DMS79 (cell line): ENCODE measurements around the gene HNRNPC.
"Not testable (repeated sequence)": the region's sequence is repeated elsewhere in the genome, so short reads cannot be mapped to it uniquely, and the experiment has no call there.

Experiments
- DNase-seq: peaks from one replicate; lab custom pipeline; 2025; lab: John Stamatoyannopoulos, UW

Gene HNRNPC

DNA sequence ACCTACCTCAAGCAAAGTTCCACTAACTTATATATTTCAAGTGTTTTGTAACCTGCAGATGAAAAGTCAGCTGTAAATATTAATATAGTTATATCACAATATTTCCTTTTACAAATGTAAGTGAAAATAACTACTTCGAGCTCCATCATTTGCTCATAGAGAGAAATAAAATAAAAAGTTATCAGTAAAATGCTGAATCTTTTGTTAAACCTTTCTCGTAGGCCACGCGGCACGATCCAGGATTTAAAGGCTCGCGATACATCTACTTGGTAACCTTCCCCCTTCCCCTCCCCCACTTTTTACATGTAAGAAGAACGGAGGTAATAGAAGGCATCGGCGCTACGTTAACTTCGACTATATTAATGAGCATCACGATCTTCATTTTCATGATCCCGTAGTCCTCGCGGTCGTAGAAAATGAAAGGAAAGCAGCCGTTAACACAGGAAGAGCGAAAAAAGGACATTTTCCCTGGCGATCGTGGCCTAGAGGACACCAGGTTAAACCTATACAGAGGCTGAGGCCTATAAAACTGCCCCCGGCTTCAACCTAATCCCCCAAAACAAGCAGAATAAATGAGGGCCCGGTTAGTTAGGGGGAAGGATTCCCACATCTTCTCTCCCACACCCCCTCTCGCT is 508 bp downstream of the HNRNPC start:
- DNase-seq: no peak

DNA sequence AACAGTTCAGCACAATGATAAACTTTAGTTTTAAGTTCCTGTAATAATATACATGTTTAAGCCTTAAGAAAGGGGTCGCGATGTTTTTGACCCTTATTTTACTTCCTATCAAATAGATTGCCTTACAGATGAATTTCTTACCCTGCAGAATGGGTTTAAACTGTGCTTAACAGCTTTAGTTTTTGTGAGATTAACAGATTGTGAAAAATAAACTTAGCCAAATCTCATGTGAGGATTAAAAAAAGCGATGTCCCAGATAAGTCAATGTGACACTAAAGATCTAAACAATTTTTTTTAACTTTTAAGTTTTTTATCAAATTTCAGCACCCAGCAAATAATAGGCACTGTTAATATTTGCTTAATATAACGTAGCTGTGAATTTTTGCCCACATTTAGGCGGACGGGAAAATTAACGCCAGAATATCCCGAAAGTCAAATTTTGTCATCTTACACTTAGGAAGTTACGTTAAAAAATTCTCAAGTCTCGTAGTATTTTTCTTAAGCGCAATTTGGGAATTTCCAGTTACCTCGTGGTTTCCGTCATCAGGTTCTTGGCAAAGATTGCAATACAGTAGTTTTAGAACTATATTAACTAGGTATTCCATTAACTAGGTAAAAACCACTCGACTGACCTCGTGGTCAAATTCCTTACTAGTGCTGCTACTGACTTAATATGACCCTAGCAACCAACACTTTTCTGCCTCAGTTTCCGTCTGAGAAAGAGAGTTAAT is 1.2 kb downstream of the HNRNPC start:
- DNase-seq: no peak

DNA sequence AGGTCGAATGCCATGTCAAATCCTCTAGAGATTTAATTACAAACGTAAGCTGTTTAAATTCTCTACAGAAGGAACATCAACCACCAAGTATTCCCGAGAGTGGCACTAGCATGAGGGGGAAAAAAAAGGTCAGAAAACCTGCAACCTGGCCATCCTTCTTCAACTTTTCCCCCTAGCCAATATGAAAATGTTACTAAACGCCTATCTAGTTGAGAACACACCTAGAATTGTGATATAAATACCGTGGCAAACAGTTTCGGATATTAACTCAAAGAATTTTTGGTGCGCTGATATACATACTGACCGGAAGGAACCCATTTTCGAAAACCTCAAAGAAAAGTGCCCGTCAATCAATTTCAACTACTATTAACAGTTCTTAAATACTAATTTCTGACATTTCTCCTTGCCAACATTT is 1.8 kb downstream of the HNRNPC start:
- no peak for DNase-seq

DNA sequence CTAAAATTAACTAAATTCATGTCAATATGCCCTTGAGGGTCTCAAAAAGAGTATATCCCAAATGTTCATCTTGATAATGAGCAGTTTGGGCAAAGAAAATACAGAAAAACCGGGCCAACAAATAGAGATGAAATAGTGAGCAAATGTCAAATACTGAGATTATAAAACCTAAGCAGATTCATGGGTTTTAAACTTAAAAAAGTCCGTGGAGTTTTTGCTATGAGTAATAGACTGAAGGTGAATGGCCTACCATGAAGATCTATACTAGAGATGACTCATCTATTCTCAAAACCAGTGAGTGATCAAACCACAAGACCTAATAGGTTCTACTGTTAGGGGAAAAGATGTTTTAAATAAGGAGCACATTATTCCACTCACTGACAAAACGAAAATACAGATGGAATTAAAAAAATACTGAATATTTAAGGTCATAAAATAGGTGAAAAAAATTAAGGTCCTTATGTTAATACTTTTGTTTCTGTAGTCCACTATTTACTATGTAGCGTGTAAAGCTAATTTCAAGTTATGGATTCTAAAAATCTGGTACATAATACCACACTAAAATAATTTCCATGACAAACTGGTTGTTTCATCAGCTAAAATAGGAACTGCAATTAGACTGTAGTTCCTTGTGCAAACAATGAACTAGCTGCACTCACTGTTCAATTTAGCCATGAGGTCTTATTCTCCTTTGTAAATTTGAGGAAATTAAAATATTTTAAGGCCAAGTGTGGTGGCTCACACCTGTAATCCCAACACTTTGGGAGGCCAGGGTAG is 5.0 kb downstream of the HNRNPC start:
- no peak for DNase-seq

DNA sequence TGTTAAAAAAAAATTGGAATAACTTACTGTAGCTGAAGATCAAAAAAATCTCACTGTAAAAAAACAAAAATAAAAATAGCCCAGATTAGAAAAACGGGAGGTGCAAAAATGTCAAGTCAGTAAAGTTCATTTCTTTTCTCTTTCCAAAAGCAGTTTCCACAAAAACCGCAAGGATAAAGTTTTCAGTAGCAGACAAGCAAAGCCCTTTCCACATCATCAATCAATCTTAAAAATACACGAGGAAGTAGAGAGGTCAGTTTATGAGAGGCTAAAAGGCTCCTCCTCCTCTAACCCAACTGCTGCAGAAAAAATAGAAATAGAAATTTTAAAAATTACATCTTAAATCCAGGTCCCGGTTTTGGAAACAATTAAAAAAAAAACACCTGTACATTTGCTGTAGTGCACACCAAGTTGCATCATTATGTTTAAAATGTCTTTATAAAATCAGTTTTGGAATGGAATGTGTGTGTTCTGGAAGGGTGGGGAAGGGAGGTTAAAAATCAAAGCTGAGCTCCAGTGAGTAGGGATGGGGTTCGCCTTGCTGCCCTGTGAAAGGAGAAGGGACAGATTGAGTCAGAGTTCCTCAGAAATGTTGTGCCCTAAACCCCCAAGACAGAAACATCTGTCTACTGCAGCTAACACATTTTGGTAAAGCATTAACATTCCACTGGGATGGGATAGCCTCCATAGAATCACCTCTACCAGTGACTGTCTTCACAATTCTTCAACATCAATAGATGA is 5.8 kb downstream of the HNRNPC start:
- no peak for DNase-seq

DNA sequence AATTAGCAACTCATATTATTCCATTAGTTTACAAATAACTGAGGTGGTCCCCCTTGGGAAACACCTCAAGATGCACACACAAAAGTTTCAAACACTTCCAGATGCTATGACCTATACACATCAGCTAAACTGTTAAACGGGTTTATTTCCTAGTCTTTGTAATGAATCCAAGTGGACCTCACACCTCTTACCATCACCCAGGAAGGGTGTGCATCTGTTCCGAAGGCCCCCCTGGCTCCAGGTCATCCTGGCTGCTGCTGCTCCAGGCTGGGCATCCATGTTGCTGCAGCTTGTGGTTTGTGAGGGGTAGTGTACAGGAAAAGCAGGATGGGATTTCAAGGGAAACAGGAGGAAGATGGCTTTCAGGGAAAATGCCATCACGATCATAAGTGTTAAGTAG is 6.8 kb downstream of the HNRNPC start:
- DNase-seq: no peak

DNA sequence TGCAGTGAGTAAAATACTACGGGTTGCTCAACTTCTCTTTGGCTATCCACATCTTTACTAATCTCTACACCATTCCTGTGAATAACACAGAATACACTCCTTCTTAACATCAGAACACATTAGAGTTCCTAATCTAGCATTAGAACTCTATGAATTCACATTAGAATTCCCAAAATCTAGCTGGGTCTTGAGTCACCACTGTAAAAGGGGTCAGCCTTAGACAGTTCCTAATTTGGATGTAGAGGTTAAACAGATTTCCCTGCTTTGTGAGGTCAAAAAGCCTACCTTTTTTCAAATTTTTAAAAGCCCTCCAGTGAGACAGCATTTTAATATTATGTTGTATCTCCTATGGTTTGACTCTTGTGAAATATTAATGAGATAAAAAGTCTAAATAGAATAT is 7.4 kb downstream of the HNRNPC start:
- no peak for DNase-seq

DNA sequence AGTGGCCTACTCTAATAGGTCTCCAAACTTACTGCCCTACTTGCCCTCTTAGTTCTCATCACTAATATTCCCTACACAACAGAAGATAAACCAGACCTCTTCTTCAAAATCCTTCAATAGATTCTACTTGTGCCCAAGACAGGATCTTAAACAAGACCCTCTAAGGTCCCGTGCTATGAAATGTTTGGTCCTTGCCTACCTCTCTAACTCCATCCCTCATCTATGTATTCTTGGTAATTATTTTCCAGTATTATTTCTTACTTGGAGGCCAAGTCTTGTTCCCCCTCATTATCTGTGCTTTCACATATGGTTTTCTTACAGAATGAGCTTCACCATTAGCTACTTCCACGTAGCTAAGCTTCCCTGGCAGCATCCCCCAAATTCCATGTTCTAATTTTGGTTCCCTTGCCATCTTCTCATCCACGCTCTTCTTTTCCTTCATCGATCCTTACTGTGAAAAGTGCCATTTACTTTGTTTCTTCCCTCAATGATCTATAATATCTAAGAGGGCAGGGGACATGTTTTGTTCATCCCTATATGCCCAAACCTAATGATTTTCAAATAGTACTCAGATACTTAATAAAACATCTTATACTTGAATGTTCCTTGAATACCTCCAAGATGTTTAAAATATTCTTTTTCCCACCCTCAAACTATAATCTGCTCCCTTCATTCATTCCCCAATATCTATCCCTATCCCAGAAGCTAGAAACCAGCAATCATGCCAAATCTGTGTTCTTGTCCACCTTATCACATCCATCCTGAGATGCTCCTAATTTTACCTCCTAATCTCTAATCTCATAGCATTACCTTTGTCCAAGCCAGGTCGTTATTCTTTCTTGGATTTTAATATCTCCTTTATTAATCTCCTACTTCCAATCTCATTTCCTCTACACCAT is 10.1 kb downstream of the HNRNPC start:
- DNase-seq: no peak

DNA sequence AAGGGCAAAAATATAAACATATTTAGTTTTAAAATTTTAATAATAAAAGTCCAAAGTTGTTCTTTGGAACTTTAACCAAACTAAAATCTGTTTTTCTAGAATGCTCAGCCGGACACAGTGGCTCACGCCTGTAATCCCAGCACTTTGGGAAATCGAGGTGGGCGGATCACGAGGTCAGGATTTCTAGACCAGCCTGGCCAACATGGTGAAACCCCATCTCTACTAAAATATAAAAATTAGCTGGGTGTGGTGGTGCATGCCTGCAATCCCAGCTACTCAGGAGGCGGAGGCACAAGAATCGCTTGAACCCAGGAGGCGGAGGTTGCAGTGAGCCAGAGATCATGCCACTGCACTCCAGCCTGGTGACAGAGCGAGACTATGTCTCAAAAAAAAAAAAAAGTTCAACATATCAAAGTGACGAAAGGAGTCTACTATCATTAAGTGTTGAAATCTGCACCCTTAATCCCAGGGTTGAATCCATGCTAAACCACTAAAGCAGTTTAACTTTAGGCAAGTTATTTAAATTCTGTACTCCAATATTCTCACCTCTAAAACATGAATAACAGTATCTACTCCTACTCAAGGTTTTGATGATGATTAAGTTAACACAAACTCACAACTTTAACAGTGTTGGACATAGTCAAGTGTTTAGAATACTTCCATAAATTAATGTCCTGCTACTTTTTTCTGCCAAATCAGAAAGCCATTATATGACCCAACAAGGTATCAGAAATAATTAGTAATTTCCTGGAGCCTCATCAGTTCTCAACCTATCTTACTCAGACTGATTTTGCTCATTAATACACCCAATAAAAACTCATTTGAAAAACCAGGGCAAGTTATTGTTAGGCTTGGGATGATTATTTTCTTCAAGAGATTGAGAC is 11.0 kb downstream of the HNRNPC start:
- no peak for DNase-seq

DNA sequence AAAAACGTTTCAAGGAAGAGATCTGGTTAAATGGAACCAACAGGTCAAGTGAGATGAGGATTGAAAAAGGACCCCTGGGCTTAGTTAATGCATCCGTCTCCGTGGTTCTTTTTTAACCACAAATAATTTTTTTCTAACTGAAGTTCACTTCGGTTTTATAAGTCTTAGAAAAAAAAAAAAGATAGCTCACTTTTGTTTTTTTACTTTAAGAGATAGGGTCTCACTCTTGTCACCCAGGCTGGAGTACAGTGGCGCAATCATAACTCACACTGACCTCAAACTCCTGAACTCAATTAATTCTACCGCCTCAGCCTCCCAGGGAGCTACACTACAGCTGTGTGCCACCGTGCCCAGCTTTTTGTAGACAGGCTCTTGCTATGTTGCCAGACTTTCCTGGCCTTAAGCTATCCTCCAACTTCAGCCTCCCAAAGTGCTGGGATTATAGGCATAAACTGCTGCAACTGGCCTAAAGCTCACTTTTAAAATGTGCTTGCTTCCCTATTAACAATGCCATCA is 11.8 kb downstream of the HNRNPC start:
- no peak for DNase-seq

DNA sequence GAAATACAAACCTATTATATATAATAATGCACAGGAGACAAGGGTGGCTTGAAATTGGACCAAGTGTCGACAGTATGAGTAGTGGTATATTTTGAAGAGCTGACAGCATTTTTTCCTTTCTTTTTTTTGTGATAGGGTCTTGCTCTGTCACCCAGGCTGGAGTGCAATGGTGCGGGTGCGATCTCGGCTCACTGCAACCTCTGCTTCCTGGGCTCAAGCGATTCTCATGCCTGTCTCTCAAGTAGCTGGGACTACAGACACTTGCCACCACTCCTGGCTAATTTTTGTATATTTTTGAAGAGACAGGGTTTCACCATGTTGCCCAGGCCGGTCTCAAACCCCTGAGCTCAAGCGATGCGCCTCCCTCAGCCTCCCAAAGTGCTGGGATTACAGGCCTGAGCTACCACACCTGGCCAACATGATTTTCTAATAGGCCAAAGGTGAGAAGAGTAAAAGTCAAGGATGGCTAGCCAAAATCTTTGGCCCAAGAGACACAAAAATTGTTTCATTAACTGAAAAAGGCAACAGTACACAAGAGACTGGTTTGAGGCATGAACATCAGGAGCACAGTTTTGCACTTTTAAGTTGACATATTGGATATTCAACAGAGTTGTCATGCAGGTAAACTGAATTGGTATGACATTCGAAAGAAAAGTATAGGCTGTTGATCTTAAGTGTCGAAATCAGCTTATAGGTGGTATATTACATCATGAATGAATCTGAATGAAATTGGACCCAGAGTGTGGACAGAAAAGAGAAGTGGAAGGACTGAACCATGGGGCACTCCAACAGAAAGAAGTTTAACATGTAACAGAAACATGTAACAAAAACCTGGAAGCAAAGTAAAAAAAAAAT is 12.5 kb downstream of the HNRNPC start:
- DNase-seq: no peak

DNA sequence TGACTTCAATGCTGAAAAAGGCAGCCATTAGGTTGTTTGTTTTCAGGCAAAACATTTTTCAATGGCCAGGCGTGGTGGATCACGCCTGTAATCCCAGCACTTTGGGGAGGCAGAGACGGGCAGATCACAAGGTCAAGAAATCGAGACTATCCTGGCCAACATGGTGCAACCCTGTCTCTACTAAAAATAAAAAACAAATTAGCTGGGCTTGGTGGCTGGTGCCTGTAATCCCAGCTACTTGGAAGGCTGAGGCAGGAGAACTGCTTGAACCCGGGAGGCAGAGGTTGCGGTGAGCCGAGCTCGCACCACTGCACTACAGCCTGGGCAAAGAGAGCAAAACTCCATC is 13.2 kb downstream of the HNRNPC start:
- DNase-seq: not testable (repeated sequence)

DNA sequence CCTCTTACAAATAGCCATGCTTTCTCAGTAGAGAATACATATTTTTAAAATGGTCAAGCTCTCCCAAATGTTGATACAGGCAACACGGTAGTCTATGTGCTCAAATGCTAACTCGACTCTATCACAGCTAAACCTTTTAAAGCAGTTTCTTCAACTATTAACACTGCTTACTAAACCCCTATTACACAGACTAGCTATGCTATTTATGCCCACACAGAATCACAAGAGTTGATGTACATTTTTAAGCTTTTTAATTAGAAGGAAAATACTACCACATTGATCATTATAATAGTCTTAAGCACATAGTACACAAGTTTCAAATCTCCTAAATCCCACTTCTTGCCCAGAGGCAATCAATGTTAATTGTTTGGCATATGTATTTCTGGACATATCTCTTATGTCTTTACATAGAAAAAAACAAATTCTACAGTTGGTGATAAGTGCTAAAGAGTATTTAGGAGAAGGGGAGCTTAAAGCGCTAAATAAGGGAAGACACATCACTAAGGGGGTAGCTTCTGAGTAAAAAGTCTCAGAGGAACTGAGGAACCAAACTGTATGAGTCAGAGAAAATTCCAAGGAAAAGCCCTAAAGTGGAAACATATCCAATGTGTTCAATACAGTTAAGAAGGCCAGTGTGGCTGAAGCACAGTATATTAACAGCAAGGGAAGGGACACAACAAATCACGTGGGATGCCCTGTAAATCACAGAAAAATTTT is 13.7 kb downstream of the HNRNPC start:
- no peak for DNase-seq

DNA sequence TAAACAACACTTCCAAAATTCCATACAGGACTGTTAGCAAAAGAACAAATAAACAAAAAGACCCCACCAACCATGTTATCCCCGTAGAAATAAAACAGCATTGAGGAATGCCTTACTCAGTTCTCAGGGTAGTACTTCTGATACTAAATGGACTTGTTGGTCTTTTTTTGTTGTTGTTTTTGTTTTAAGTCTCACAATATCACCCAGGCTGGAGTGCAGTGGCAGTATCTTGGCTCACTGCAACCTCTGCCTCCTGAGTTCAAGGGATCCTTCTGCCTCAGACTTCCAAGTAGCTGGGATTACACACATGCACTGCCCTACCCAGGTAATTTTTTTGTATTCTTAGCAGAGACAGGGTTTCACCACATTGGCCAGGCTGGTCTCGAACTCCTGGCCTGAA is 17.1 kb downstream of the HNRNPC start:
- no peak for DNase-seq

DNA sequence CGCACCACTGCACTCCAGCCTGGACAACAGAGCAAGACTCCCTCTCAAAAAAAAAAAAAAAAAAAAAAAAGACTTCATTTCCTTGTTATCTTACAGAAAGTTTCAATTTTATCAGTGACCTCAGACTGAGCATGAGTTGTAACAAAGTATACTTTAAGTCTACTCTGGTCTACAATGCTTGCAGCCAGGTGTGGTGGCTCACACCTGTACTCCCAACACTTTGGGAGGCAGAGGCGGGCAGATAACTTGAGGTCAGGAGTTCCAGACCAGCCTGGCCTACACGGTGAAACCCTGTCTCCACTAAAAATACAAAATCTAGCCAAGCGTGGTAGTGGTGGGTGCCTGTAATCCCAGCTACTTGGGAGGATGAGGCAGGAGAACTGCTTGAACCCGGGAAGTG is 18.0 kb downstream of the HNRNPC start:
- no peak for DNase-seq

DNA sequence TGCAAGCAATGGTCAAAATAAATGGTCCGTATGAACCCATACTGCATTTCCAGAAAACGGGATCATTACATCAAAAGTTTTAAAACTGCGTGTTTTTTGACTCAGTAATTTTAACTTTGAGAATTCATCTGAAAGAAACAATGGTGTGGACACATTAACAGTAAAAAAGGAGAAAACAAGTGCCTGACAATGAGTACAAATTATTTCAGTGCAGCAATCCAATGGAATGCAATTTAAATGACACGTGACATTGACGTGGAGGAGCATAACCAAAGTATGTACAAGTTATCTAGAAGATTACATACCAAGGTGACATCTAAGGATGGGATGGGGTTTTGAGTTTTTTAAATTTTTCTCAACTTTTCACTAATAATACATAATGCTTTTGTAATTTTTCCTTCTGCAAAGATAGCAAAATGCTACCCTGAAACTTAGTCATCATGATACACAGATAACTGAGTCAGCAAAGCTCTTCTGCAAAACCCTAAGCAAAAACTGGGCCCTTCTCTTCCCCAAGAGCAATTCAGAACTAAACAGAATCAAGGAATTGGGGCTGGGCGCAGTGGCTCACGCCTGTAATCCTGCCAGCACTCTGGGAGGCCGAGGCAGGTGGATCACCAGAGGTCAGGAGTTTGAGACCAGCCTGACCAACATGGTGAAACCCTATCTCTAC is 20.4 kb downstream of the HNRNPC start:
- no peak for DNase-seq

DNA sequence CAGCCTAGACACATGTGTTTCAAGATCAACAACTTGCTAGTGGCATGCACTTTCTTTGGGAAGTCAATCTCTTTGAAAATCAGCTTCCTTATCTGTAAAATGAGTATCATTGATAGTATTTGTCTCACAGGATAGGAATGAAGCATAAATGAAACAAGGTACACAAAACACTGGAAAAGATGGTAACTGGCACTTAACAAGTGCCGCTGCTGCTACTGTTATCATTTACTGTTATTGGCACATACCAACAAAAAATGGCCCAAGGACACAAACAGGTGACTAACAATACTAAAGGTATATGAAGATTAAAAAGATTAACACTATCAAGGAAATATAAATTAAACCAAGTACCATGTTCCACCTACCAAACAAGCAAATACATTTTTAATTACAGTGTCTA is 20.9 kb downstream of the HNRNPC start:
- DNase-seq: no peak

DNA sequence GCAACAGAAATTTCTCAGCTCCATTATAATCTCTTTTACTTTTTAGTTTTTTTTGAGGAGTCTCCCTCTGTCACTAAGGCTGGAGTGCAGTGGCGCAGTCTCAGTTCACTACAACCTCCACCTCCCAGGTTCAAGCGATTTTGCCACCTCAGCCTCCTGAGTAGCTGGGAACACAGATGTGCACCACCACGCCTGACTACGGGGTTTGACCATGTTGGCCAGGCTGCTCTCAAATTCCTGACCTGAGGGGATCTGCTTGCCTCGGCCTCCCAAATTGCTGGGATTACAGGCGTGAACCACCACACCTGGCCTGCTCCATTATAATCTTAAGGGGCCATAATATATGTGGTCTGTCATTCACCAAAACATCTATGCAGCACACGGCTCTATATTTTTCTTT is 23.4 kb downstream of the HNRNPC start:
- no peak for DNase-seq
